ENCODE measurements around the gene ABHD2.
"Not testable (repeated sequence)": the region's sequence is repeated elsewhere in the genome, so short reads cannot be mapped to it uniquely, and the experiment has no call there.

The ABHD2 gene

DNA sequence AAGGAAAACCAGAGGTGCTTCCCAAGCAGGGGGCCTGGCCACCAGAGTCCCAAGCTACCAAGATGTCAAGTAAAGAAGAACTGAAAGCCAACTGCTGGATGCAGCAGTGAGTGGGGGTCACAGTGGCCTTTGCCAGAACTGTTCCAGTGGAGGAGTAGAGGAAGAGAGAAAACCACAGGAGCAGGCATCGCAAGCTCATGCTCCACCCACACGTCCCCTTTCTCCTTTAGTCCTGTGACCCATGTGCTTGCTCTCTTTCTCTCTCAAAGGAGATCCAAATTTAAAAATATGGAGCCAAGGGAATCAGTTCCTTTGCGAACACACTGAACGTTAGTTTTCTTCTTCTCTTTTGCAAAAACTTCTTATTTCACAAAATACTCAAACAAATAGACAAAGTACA, 12.4 kb upstream of the ABHD2 start:
- DNase-seq: no peak

DNA sequence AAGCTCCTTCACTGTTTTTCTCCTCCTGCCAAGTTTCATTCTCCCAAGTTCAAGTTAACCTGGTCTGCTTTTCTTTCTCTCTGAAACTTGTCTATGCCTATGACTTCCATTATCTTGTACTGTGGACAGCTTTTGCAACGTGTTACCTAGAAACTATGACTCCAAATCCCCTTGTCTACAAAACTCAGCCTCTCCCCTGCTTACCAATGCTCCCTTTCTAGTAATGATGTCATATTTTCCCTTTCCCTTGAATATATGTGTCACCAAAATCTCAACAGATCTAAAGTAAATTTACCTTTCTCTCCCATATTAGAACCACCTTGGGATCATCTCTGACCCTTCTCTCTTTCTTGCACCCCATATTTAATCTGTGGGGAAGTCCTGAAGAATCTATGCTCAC, 10.5 kb upstream of the ABHD2 start:
- DNase-seq: no peak

DNA sequence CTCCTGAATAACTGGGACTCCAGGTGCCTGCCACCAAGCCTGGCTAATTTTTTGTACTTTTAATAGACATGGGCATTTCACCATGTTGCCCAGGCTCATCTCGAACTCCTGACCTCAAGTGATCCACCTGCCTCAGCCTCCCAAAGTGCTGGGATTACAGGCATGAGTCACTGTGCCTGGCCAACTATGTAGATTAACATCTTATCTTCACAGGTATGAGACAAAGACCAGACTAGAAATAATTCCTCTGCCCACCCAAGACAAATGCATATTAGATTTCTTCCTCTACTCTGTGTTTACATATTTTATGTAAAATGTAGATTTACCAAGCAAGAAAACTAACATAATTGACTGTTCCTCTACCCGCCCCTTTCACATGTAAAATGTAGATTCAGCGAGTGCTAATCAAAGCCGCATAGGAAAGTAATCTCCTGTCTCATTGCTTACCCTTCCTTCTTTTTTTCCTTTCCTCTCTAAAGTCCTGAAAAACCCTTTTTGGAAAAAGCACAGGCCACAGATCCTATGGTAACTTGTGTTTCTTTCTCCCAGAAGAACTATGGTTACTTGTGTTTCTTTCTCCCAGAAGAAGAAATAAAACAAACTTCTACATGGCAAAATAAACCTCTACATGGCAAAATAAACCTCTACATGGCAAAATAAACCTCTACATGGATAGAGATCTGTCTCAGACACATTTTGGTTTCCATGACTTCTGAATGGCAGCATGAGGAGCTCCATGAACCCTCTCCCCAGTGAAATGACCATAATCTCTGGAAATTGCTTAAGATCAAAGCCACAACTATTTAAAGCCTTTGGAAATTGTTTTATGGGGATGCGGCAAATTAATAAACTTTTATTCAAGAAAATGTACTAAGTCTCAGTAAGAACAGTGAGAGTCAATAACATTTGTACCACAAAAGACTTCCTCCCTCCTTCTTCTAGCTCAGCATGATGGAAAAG, 9.1 kb upstream of the ABHD2 start:
- DNase-seq: no peak

DNA sequence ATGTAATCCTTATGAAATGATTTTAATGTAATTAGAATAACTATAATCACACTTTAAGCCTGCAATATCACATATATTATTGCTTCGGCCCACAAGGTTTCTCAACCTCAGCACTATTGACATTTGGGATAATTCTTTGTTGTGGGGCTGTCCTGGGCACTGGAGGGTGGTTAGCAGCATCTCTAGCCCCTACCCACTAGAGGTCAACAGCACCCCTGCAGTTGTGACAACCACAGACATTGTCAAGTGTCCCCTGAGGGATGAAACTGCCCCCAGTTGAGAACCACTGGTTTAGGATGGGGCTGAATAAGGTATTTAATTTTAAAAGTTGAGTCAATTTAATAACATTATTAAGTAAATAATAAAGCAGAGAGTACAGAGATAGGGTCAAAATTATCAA, 6.4 kb upstream of the ABHD2 start:
- no peak for DNase-seq

DNA sequence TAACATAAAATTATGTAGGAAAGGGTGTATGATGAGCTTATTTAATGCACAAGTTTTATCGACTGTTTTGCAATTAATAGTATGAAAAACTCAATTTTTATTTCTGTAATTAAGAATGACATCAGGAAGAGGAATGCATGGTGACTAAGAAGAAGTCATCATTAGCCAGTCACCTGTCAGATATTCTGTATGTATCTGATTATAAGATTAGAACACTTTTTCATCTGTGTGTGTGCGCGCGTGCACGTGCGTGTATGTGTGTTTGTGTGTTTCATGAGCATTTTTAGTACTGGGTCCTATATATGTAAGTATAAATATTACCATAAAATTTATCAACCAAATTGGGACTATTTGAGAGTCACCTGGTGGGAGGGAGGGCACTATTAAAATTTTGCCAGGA, 5.0 kb upstream of the ABHD2 start:
- DNase-seq: no peak

DNA sequence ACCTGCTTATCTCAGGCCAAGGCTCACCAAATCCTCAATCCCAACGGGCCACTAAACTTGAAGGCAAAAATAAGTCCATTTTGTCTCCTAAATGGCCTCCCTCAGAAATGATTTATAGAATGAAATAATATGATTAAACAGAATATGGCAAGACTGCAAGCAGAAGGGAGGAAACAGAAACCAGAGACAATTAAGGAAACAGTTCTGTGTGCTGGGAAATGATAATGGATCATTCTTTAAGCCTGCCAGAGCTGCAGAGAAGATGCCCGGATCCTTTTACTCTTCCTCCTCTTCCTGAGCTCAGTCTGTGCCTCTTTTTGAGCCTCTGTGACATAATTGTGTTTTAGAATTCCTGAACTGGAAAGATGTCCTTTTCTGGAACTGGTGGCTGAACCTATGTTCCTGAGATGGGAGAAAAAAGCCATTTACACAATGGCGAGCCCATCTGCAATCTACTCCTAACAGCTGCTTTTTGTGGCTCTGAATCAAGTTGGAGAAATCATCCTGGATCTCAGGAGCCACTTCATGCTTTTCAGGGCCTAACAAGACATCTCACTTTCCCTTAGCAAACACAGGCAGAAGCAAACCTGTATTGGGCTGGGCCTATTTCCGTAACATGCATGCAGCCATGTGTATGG, 2.8 kb upstream of the ABHD2 start:
- DNase-seq: no peak

DNA sequence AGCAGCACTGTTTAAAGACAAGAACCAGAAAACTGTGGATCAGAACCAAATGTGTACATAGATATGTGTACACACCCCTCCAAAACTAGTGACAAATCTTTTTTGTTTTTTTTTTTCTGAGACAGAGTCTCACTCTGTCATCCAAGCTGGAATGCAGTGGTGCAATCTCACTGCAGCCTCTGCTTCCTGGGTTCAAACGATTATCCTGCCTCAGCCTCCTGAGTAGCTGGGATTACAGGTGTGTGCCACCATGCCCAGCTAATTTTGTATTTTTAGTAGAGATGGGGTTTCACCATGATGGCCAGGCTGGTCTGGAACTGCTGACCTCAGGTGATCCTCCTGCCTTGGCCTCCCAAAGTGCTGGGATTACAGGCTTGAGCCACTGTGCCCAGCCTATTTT, 2.3 kb upstream of the ABHD2 start:
- DNase-seq: not testable (repeated sequence)

DNA sequence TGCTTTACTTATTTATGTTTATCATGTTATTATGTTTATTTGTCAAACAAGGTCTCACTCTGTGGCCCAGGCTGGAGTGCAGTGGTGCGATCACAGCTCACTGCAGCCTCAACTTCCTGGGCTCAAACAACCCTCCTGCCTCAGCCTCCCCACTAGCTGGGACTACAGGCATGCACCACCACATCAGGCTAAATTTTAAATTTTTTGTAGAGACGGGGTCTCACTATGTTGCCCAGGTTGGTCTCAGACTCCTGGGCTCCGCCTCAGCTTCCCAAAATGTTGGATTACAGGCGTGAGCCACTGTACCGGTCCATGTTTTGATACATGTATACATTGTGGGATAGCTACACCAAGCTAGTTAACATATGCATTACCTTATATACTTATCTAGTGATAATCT, 1.9 kb upstream of the ABHD2 start:
- not testable (repeated sequence) for DNase-seq

DNA sequence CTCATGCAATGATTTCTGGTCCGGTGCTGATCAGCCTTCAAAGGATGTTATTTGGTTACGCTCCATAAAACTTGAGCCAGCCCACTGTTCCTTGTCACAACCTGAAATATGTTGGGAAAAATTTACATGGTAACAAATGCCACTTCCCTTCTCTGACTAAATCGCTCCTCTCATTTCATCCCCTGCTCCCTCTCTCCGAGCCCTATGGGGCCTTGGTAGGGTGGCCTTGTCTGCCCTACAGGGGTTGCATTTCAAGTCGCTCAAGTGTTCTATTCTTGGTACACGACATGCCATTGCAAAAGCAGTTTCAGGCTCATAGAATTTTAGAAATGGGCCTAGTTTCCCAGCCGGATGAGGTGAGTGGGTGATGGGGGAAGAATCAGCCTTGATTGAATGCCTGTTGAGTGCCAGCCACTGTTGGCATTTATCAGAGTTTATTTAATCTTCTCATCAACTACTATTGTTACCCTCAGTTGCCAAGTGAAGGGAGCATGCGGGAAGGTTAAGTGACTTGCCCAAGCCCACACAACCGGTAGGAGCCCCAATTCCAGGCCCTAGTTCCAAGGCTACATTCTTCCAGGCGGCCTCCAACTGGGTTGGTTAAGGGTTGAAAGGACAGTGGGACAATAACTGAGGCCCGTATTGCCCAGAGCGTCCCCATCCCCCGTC, 961 bp upstream of the ABHD2 start:
- no peak for DNase-seq

DNA sequence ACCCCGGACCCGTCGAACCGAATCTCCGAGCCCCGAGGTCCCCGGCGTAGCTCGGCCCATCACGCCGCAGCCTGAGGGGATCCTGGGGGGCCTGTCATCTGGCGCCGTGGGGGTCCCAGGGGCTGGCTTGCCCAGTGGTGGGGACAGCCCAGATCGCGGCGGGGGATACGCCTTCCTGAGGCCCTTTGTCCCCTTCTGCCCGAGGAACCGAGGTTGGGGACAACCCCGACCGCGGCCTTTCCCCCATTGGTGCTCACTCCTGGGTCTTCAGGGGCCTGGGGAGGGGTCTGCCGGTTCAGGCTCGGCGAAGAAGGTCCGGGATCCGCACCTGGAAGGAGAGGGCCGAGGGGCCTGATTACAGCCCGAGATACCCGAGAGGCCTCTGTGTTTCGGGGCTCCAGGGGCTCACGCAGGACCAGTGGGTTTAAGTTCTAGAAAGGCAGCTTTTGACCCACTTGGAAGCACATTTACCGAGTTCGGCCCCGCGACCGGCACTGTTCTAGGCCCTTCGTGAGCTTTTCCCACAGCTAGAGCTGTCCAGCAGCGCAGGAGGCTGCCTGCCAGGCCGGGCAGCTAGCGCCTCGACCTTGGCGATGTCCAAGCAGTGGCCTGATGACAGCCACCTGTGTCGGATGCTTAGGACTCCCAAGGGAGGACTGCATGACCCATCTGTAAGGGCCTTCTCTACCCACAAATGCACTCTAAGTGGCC, 504 bp downstream of the ABHD2 start:
- no peak for DNase-seq

DNA sequence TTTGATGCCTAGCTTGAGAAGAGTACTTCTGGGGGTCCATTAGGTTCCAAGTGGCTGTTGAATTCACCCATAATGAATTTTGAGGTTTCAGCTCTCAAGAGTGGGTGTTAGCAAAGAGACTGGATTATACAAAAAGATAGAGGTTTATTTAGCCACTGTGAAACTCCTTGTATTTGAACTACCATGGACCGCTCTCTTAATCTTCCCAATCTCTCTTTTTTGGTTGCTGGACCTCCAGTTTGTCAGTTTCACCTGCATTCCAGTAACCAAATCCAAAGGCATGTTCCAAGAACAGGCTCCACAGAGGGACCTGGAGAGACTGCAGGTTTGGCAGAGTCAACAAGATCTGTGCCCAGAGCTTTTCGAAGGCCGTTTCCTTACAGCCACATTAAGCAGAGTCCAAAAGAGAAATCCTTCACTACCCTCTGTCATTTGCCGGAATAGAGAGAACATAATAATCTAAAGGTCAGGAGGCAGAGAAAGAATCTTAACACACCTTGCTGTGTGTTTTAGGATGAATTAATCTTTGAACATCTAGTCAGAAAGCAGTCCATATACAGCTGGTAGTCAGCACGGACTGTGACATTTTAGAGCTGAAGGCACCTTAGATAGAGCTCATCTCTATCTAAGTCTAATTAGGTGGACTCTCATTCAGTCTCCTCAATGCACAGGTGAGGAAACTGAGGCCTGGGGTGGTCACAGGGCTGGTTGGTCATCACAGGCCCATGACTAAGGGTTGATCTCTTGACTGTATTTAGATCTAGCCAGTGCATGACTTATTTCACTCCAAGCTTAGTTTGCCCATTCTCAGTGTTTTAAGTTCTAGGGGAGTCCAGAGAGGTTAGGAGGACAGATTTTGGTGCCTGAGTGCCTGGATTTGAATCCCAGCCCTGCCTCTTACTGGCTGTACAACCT, 1.3 kb downstream of the ABHD2 start:
- DNase-seq: peak; percentile 26 to 53

DNA sequence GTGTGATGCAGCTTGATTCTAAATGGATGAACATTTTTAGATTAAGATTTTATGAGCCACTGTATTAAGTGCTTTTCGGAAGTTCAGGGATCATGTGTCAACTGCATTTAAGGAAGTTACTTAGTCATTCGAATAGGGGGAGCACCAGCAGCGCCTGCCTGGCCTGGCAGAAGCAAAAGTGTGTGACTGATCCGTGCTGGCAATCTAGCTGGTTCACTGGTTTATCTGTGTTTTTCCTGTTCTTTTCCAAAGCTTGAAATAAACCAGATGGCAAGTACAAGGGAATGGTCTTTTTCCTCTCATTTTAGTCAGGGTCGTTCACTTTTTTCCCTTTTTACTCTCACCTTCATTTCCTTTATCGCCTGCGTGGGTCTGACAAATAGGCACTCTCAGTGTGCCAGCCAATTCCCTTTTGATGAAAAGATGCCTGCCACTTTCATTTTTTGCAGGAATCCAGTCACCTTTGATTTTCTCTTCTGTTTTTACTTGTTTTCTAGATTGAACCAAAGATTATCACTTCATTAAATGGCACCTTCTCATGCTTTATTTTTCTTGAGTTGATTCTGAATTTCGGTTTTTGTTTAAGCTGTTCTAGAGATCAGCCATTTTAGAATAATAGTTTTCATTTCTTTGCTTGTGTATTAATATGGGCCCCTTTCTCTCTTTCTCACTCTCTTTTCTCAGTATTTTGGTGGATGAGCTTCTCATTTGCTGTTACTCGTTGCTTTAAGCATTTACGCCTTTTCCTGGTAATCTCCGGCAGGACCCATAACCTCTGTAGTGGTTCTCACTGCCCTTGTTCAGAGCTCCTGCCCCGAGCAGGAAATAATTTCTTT, 2.8 kb downstream of the ABHD2 start:
- peak in 1 of 2 experiments; percentile 69 for DNase-seq

DNA sequence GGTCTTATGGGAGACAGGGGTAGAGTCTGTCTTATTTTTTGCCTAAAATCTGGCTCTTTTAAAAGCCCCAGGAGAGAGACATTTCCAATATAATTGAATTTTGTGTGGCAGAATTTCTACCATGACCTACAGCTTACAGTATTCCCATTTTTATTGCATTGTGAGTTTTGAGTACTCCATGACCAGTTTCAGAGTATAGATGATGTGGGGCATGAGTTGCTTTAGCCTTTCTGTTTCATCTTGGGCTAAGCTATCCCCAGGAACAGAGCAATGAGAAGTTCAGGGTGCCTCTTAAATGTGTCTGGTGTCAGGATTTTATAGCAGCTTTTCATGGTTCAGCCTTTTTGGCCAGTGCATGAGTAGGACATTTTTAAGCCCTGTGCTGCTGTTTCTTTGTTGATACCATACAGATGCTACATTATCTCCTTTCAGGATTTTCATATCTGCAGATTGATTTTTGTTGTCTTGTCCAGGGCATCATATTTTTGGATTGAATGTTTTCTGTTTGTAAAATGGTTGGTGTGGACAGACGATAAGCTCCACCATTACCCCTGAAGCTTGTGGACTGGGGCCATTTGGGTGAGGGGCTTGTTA, 3.5 kb downstream of the ABHD2 start:
- DNase-seq: no peak

DNA sequence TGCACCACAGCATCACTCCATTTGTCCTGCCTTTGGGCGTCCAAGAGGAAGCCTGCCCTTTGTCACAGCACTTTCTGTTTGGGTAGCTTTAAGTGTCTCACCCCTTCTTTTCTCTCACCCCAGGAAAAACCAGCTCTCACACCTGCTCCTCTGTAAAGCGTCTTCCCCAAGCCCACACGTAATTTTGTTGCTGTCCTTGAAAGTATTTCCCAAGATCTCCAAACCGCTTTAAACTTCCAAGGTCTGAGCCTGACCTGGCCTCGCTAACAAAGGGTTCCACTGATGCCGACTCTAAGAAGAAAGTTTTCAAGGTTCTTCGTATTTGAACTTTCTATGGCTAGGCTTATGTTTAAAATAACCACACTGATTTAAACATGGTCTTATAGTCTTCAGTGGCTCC, 5.3 kb downstream of the ABHD2 start:
- DNase-seq: no peak

DNA sequence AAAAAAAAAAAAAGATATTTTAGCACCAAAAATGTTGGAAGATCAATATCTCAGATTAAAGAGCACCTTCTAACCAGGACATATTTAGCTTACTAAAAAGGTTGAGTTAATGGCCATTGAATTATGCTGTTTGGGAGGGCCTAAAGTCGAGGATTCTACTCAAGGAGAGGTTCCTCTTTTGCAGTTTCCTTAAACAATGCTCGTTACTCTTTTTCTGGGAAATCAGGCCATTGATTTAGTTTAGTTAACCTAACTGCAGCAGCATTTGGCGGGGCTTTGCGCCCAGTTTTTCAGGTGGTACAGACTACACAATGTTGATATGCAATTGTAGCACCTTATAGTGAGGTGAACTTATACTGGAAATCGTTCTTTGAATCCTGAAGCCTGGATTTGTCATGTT, 6.8 kb downstream of the ABHD2 start:
- no peak for DNase-seq

DNA sequence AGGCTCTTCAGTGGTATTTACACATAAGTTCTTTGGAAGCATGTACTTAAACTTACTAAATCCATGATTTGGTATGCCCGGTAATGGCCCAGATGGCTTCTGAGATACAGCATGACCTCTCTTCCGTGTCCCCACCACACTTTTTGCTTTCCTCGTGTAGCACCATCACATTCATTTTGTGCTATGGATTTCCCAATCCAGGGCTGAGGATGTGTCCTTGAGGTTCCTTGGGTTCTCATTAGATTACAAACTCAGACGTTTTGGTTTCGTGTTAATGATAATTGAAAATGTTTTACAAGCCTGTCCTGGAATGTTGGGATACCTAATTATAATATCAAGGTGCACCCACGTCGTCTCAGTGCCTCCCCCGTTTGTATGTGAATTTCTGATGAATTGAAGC, 7.3 kb downstream of the ABHD2 start:
- DNase-seq: no peak

DNA sequence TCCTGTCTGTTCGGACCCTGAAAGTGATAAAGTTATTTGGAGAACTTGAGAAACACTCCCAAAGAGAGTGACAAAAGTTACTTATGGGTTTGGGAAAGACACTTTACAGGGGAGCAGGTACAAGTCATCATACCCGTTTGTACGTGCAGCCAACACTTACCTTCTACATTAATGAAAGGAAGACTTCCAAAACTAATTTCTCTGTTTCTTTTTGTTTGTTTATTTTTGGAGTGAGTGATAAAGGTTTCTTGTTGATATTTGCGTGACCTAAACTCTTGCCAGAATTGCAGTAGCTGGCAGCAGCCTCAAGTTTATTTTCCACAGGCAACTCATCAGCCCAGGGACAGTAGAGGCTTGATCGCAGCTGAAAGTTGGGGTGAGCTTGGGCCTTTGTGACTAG, 8.4 kb downstream of the ABHD2 start:
- DNase-seq: no peak

DNA sequence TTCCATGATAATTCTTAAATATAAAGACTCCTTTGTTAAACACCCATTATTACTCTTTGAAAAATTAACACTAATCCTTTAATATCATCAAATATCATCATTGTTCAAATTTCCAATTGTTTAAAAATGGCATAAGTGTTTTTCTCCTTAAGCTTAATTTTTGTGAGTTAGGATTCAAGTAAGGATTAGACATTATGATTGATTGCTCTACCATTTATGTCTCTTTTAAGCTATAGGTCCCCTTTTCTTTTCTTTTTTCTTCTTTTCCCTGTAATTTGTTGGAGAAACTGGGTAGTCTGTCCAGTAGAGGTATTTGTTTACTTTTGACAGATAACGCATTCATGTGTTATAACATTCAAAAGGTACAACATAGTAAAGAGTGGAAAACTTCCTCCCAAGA, 9.1 kb downstream of the ABHD2 start:
- DNase-seq: no peak

DNA sequence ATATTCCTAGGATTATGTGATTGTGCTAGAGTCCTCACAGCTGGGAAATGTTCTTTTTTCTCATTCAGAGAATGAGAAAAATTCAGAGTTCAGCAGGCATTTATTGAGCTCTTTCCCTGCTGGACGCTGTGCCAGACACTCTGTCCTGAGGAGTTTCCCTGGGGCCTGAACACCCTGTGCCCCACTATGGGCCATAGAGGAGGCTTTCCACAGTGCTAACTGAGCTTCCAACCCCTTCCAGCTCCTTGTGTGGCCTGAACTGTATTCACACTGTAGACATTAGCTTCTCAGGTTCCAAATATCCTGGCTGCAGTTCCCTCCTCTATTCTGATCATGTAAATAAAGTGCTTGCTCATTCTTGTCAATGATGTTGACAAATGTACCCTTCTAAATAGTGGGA, 10.0 kb downstream of the ABHD2 start:
- no peak for DNase-seq

DNA sequence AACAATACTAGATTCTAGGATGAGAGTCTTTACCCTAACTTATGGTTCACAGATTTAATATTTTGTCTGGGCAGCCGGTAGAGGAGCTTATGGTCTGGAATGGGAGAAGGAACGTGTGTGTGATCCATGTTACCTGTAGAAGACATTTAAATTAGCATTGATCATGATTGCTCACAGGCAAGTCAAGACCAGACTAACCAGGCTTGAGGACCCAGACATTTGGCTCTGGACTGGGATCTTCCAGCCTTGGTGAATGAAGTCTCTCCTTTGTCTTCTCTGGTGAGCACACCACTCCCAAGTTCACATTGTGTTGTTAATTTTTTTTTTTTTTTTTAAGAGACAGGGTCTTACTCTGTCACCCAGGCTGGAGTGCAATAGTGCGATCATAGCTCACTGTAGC, 11.7 kb downstream of the ABHD2 start:
- DNase-seq: no peak

Data from cerebellar nuclear complex (tissue), 1 donor.